GM12872 (cell line): Measurements from ENCODE around the gene ERP27.

Experiments
- CTCF ChIP-seq: IDR thresholded peaks from 3 replicates; pipeline ENCODE4 v1.5.1; 2011; ENCODE audit warnings: low read depth, mild to moderate bottlenecking, low read length, moderate library complexity; ENCODE audit not compliant: insufficient read depth

ERP27 gene

GRCh38 chr12:14927267-14927666 is 11.1 kb downstream of the ERP27 start:
- TF ChIP-seq CTCF, result no peak

GRCh38 chr12:14924541-14924940 is 13.8 kb downstream of the ERP27 start:
- no peak for TF ChIP-seq CTCF

- TF ChIP-seq CTCF, result no peak
Observed at GRCh38 chr12:14923944-14924343, 14.4 kb downstream of the ERP27 start.

- no peak for TF ChIP-seq CTCF
Observed at GRCh38 chr12:14921218-14921617, 17.1 kb downstream of the ERP27 start.

GRCh38 chr12:14920475-14921126 is 17.7 kb downstream of the ERP27 start:
- no peak for TF ChIP-seq CTCF

- TF ChIP-seq CTCF, result no peak
Observed at GRCh38 chr12:14919455-14919854, 18.9 kb downstream of the ERP27 start.

- no peak for TF ChIP-seq CTCF
Observed at GRCh38 chr12:14915736-14916135, 22.6 kb downstream of the ERP27 start.

GRCh38 chr12:14913381-14913781 is 25.0 kb downstream of the ERP27 start:
- TF ChIP-seq CTCF, result no peak
